WTC11 (cell line): ENCODE measurements around the gene VRTN. TPM values are rescaled to one million over a fixed set of nuclear protein-coding genes. Genes with fewer than 3 reads are reported as not detected.
A peak's percentile ranks its signal among the peaks of the same experiment; 100 is the strongest.
"Not testable (repeated sequence)": the region's sequence is repeated elsewhere in the genome, so short reads cannot be mapped to it uniquely, and the experiment has no call there.

Experiments used
- ATAC-seq: fragments of 200-7000 bp; cut with Tn5 transposase; 2 replicates; pipeline ENCODE4 v1.10.0; 2021; ENCODE audit warnings: mild to moderate bottlenecking, moderate library complexity
- CTCF ChIA-PET: fragments of 300-600 bp; sonication (Branson Sonifier 250); formaldehyde crosslinking; loops from one replicate; lab custom pipeline; 2021; ENCODE audit warnings: antibody characterized with exemption; lab: Charles Lee
- POLR2A ChIA-PET: fragments of 350-600 bp; sonication (Branson Sonifier 250); formaldehyde crosslinking; loops from one replicate; lab custom pipeline; 2021; ENCODE audit warnings: antibody characterized with exemption; lab: Charles Lee
- DNase-seq: peaks from one replicate; pipeline ENCODE4 v3.0.0; 2021; ENCODE audit warnings: low spot score
- H3K27ac Mint-ChIP-seq: 2 replicates; pipeline ENCODE4 v1.8.0; 2021; ENCODE audit warnings: mixed read lengths
- H3K27me3 Mint-ChIP-seq: 2 replicates; pipeline ENCODE4 v1.8.0; 2021; ENCODE audit warnings: low read depth, mild to moderate bottlenecking, moderate library complexity, mixed read lengths
- H3K36me3 Mint-ChIP-seq: 2 replicates; pipeline ENCODE4 v1.8.0; 2021; ENCODE audit warnings: mixed read lengths
- H3K4me1 Mint-ChIP-seq: 2 replicates; pipeline ENCODE4 v1.8.0; 2022; ENCODE audit warnings: mixed read lengths
- H3K4me3 Mint-ChIP-seq: 2 replicates; pipeline ENCODE4 v1.8.0; 2021; ENCODE audit warnings: mild to moderate bottlenecking, moderate library complexity, mixed read lengths
- H3K9me3 Mint-ChIP-seq: 2 replicates; pipeline ENCODE4 v1.8.0; 2021; ENCODE audit warnings: mixed read lengths
- ATF3 ChIP-seq: sonication (generic); formaldehyde crosslinking; conservative IDR thresholded peaks from 2 replicates; pipeline ENCODE4 v1.8.1; 2022; ENCODE audit warnings: mild to moderate bottlenecking, missing genetic modification reagents
- CREB1 ChIP-seq: sonication (generic); formaldehyde crosslinking; IDR thresholded peaks from 2 replicates; pipeline ENCODE4 v1.8.0; 2023; ENCODE audit warnings: mild to moderate bottlenecking, missing genetic modification reagents
- E2F1 ChIP-seq: sonication (generic); formaldehyde crosslinking; IDR thresholded peaks from 2 replicates; pipeline ENCODE4 v1.8.0; 2022; ENCODE audit warnings: mild to moderate bottlenecking, missing genetic modification reagents
- FOXJ3 ChIP-seq: sonication (generic); formaldehyde crosslinking; IDR thresholded peaks from 2 replicates; pipeline ENCODE4 v1.9.0; 2021; ENCODE audit warnings: missing genetic modification reagents, mild to moderate bottlenecking, borderline replicate concordance
- GABPB1 ChIP-seq: sonication (generic); formaldehyde crosslinking; IDR thresholded peaks from 2 replicates; pipeline ENCODE4 v1.8.1; 2023; ENCODE audit warnings: mild to moderate bottlenecking, missing genetic modification reagents
- KAT7 ChIP-seq: sonication (generic); formaldehyde crosslinking; IDR thresholded peaks from 2 replicates; pipeline ENCODE4 v1.8.1; 2023; ENCODE audit warnings: missing genetic modification reagents, mild to moderate bottlenecking, borderline replicate concordance
- MXD4 ChIP-seq: fragments of 250-450 bp; sonication (Bioruptor Pico); IDR thresholded peaks from 2 replicates; pipeline ENCODE4 v1.8.0; 2021; ENCODE audit warnings: mild to moderate bottlenecking, moderate library complexity, borderline replicate concordance
- MYBL2 ChIP-seq: sonication (generic); formaldehyde crosslinking; IDR thresholded peaks from 2 replicates; pipeline ENCODE4 v1.8.1; 2023; ENCODE audit warnings: mild to moderate bottlenecking, moderate library complexity, missing genetic modification reagents
- NR1H2 ChIP-seq: sonication (generic); formaldehyde crosslinking; IDR thresholded peaks from 2 replicates; pipeline ENCODE4 v1.9.0; 2021; ENCODE audit warnings: mild to moderate bottlenecking, moderate library complexity, missing genetic modification reagents
- NR3C1 ChIP-seq: sonication (generic); formaldehyde crosslinking; conservative IDR thresholded peaks from 2 replicates; pipeline ENCODE4 v1.8.1; 2023; ENCODE audit warnings: low read depth, mild to moderate bottlenecking, missing genetic modification reagents
- OVOL2 ChIP-seq: fragments of 250-450 bp; sonication (Bioruptor Pico); IDR thresholded peaks from 2 replicates; pipeline ENCODE4 v1.9.0; 2021; ENCODE audit warnings: mild to moderate bottlenecking, borderline replicate concordance
- SMAD4 ChIP-seq: sonication (generic); formaldehyde crosslinking; IDR thresholded peaks from 2 replicates; pipeline ENCODE4 v1.8.0; 2022; ENCODE audit warnings: mild to moderate bottlenecking, missing genetic modification reagents
- ZNF232 ChIP-seq: sonication (generic); formaldehyde crosslinking; IDR thresholded peaks from 2 replicates; pipeline ENCODE4 v1.8.0; 2022; ENCODE audit warnings: mild to moderate bottlenecking, missing genetic modification reagents
- ZNF263 ChIP-seq: sonication (generic); formaldehyde crosslinking; IDR thresholded peaks from 2 replicates; pipeline ENCODE4 v1.8.1; 2022; ENCODE audit warnings: low read depth, mild to moderate bottlenecking, moderate library complexity, missing genetic modification reagents
- ZNF317 ChIP-seq: sonication (generic); formaldehyde crosslinking; IDR thresholded peaks from 2 replicates; pipeline ENCODE4 v1.8.1; 2023; ENCODE audit warnings: low read depth, mild to moderate bottlenecking, moderate library complexity, missing genetic modification reagents, borderline replicate concordance
- ZNF423 ChIP-seq: fragments of 250-450 bp; sonication (Bioruptor Pico); IDR thresholded peaks from 2 replicates; pipeline ENCODE4 v2.1.2; 2022; ENCODE audit warnings: mild to moderate bottlenecking, moderate library complexity
- ZNF512 ChIP-seq: sonication (generic); formaldehyde crosslinking; IDR thresholded peaks from 2 replicates; pipeline ENCODE4 v1.8.1; 2022; ENCODE audit warnings: missing genetic modification reagents, borderline replicate concordance
- ZSCAN18 ChIP-seq: fragments of 250-450 bp; sonication (Bioruptor Pico); IDR thresholded peaks from 2 replicates; pipeline ENCODE4 v2.1.2; 2022; ENCODE audit warnings: mild to moderate bottlenecking, moderate library complexity
- total RNA-seq: library from RNA; stranded (reverse); gene quantifications from 3 replicates; pipeline ENCODE4 v1.2.3, GENCODE V29; 2021

Gene VRTN
- total RNA-seq, 1 experiment from 2014 or later = 106 TPM

GRCh38 chr14:74382231-74382630 is 34.0 kb downstream of the VRTN start:
- Mint-ChIP-seq H3K4me3 (no peak overlapping the region), H3K4me1 (no peaks in the 10 kb centered on the region), H3K27me3 (no peaks in the 10 kb centered on the region), H3K9me3 (0 out of 2 replicates have a peak, but pooled peaks cover 3% of the 10 kb centered on the region), H3K36me3 (no peaks in the 10 kb centered on the region), H3K27ac (no peak overlapping the region)
- no peak for ATAC-seq
- ChIA-PET CTCF (no interaction called here), POLR2A (interaction anchor here (1.0 kb wide), 1 partner anchor 16 kb away, joined by 3 read pairs; no protein-coding TSS in a partner anchor)
- DNase-seq = no peak
- no peak for TF ChIP-seq E2F1 (CRISPR knock-in tag)

GRCh38 chr14:74389980-74390379 is 41.7 kb downstream of the VRTN start:
- POLR2A ChIA-PET = interaction anchor here (1.2 kb wide), 1 partner anchor 27 kb away, joined by 4 read pairs; no protein-coding TSS in a partner anchor
- Mint-ChIP-seq H3K27me3 (no peaks in the 10 kb centered on the region), H3K4me3 (no peak overlapping the region), H3K9me3 (no peaks in the 10 kb centered on the region), H3K4me1 (peaks cover 16% of the 10 kb centered on the region), H3K36me3 (no peaks in the 10 kb centered on the region), H3K27ac (no peak overlapping the region)
- CTCF ChIA-PET = no interaction called here
- ATAC-seq = no peak
- no peak for TF ChIP-seq NR1H2 (CRISPR knock-in tag)
- no peak for TF ChIP-seq MXD4
- TF ChIP-seq ZSCAN18 (CRISPR knock-in tag) = no peak
- no peak for TF ChIP-seq GABPB1
- TF ChIP-seq ZNF263 (CRISPR knock-in tag) = no peak
- no peak for TF ChIP-seq MYBL2 (CRISPR knock-in tag)
- TF ChIP-seq ZNF317 (CRISPR knock-in tag) = no peak
- no peak for TF ChIP-seq ZNF232
- TF ChIP-seq ZNF423 (CRISPR knock-in tag) = no peak
- no peak for TF ChIP-seq ATF3 (CRISPR knock-in tag)
- TF ChIP-seq SMAD4 (CRISPR knock-in tag) = no peak
- TF ChIP-seq NR3C1 (CRISPR knock-in tag) = no peak
- no peak for TF ChIP-seq OVOL2 (CRISPR knock-in tag)
- no peak for TF ChIP-seq CREB1 (CRISPR knock-in tag)
- TF ChIP-seq KAT7 = no peak
- TF ChIP-seq FOXJ3 (CRISPR knock-in tag) = no peak
- DNase-seq = no peak

- CTCF ChIA-PET, H3K36me3 Mint-ChIP-seq, H3K27ac Mint-ChIP-seq, H3K4me3 Mint-ChIP-seq, H3K9me3 Mint-ChIP-seq, DNase-seq, H3K27me3 Mint-ChIP-seq, ATAC-seq: not testable (repeated sequence)
- H3K4me1 Mint-ChIP-seq = peaks cover 20% of the 10 kb centered on the region
- POLR2A ChIA-PET = interaction anchor here (0.8 to 1.2 kb wide), 2 partner anchors 27 to 97 kb away, joined by 4 read pairs; no protein-coding TSS in a partner anchor
- TF ChIP-seq ZNF512 (CRISPR knock-in tag) = 0 out of 2 replicates have a peak, but pooled peaks have one; percentile 37
These were observed 42.2 kb downstream of the VRTN start for GRCh38 chr14:74390505-74390904.
